Activated CD4-positive, alpha-beta T cell treated with anti-CD3 and anti-CD28 coated beads, Interleukin-2, amount 50 U/mL, for 48 hours (primary cell): ENCODE results near the gene B4GALT6.

Experiments
- DNase-seq, 2 experiments: peaks; one replicate each; pipeline ENCODE4 v3.0.0-alpha.2; 2020

B4GALT6 gene

GRCh38 chr18:31658670-31659575 lies 25.5 kb downstream of the B4GALT6 start:
- peak; percentile 12 to 21 for DNase-seq

- peak; percentile 53 to 64 for DNase-seq
These were observed 26.3 kb downstream of the B4GALT6 start for GRCh38 chr18:31657823-31658669.

- no peak for DNase-seq
These were observed 27.6 kb downstream of the B4GALT6 start for GRCh38 chr18:31656754-31657153.

GRCh38 chr18:31655354-31655753 lies 29.0 kb downstream of the B4GALT6 start:
- no peak for DNase-seq

- DNase-seq, result no peak
These were observed 31.5 kb downstream of the B4GALT6 start for GRCh38 chr18:31652877-31653276.

GRCh38 chr18:31652357-31652756 lies 32.0 kb downstream of the B4GALT6 start:
- no peak for DNase-seq

- no peak for DNase-seq
These were observed 33.0 kb downstream of the B4GALT6 start for GRCh38 chr18:31651369-31651768.

GRCh38 chr18:31649978-31650719 lies 34.2 kb downstream of the B4GALT6 start:
- DNase-seq, result no peak

GRCh38 chr18:31649449-31649848 lies 34.9 kb downstream of the B4GALT6 start:
- no peak for DNase-seq

GRCh38 chr18:31648966-31649429 lies 35.4 kb downstream of the B4GALT6 start:
- DNase-seq, result no peak

GRCh38 chr18:31648458-31648857 lies 35.9 kb downstream of the B4GALT6 start:
- DNase-seq, result no peak

GRCh38 chr18:31647127-31647753 lies 37.1 kb downstream of the B4GALT6 start:
- no peak for DNase-seq

GRCh38 chr18:31646332-31647126 lies 37.9 kb downstream of the B4GALT6 start:
- DNase-seq, result no peak

- DNase-seq, result no peak
These were observed 39.0 kb downstream of the B4GALT6 start for GRCh38 chr18:31645411-31645810.

GRCh38 chr18:31643003-31643402 lies 41.4 kb downstream of the B4GALT6 start:
- DNase-seq, result no peak

GRCh38 chr18:31637445-31637844 lies 46.9 kb downstream of the B4GALT6 start:
- DNase-seq, result no peak

- no peak for DNase-seq
These were observed 48.0 kb downstream of the B4GALT6 start for GRCh38 chr18:31636387-31636786.

GRCh38 chr18:31634331-31634713 lies 50.1 kb downstream of the B4GALT6 start:
- no peak for DNase-seq

- DNase-seq, result no peak
These were observed 50.7 kb downstream of the B4GALT6 start for GRCh38 chr18:31633392-31634330.

GRCh38 chr18:31632356-31632755 lies 52.0 kb downstream of the B4GALT6 start:
- no peak for DNase-seq
